Chondrocyte (in vitro differentiated cells): ENCODE results near the gene CYB5RL. TPM values are rescaled to one million over a fixed set of nuclear protein-coding genes. Genes with fewer than 3 reads are reported as not detected.
A peak's percentile ranks its signal among the peaks of the same experiment; 100 is the strongest.

Source experiments
- DNase-seq: peaks from one replicate; pipeline ENCODE4 v3.0.0; 2021; ENCODE audit warnings: mixed read lengths, low spot score
- H3K27ac Mint-ChIP-seq: one replicate; pipeline ENCODE4 v1.8.0; 2021; ENCODE audit warnings: mild to moderate bottlenecking, moderate library complexity, mixed read lengths; ENCODE audit not compliant: unreplicated experiment
- H3K27me3 Mint-ChIP-seq: 2 replicates; pipeline ENCODE4 v1.8.0; 2021; ENCODE audit warnings: low read depth, mixed read lengths
- H3K36me3 Mint-ChIP-seq: 2 replicates; pipeline ENCODE4 v1.8.0; 2021; ENCODE audit warnings: low read depth, mixed read lengths
- H3K4me1 Mint-ChIP-seq: 2 replicates; pipeline ENCODE4 v1.8.0; 2021; ENCODE audit warnings: low read depth, mild to moderate bottlenecking, mixed read lengths
- H3K4me3 Mint-ChIP-seq: one replicate; pipeline ENCODE4 v1.8.0; 2021; ENCODE audit warnings: mild to moderate bottlenecking, moderate library complexity, mixed read lengths; ENCODE audit not compliant: unreplicated experiment
- H3K9me3 Mint-ChIP-seq: 2 replicates; pipeline ENCODE4 v1.8.0; 2021; ENCODE audit warnings: low read depth, mixed read lengths
- total RNA-seq: library from RNA; stranded (reverse); gene quantifications from 3 replicates; pipeline ENCODE4 v1.2.1, GENCODE V29; 2021
- TF ChIP-seq, protein P1 (sequence below): fragments of 200-600 bp; sonication (generic); IDR thresholded peaks from 2 replicates; pipeline ENCODE4 v1.5.0; 2021; ENCODE audit warnings: antibody characterized with exemption, mild to moderate bottlenecking, moderate library complexity

The CYB5RL gene
- total RNA-seq, 1 donor from 2014 or later: 7.8 TPM

DNA sequence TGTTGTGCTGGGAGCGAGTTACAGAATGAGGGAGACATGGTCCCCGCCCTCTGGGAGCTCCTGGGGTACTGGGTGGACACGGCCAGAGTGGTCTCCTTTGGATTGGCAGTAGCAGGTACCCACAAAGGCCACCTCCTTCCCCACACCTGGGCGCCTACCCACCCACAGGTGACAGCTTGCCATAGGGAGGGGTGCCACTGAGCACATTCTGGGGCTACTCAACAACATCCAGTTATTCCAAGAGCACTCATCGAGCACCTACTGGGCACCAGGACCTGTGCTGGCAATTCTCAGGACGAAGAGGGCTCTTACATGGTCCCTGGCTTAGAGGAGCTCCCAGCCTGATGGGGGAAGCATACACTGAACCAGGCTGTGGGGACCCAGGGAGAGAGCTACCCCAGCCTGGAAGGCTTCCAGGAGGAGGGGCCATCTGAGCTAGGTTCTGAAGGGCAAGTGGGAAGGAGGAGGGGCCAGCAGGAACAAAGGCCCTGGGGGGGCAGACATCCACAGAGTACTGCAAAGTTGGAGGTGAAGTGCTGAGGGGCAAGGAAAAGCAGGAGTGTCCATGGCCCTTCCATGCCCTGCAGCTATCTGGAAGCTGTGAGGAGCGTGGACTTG lies 22.1 kb upstream of the CYB5RL start:
- Mint-ChIP-seq H3K36me3 (peaks cover 15% of the 10 kb centered on the region), H3K27me3 (no peaks in the 10 kb centered on the region)
- TF ChIP-seq, protein P1, sequence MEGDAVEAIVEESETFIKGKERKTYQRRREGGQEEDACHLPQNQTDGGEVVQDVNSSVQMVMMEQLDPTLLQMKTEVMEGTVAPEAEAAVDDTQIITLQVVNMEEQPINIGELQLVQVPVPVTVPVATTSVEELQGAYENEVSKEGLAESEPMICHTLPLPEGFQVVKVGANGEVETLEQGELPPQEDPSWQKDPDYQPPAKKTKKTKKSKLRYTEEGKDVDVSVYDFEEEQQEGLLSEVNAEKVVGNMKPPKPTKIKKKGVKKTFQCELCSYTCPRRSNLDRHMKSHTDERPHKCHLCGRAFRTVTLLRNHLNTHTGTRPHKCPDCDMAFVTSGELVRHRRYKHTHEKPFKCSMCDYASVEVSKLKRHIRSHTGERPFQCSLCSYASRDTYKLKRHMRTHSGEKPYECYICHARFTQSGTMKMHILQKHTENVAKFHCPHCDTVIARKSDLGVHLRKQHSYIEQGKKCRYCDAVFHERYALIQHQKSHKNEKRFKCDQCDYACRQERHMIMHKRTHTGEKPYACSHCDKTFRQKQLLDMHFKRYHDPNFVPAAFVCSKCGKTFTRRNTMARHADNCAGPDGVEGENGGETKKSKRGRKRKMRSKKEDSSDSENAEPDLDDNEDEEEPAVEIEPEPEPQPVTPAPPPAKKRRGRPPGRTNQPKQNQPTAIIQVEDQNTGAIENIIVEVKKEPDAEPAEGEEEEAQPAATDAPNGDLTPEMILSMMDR: no peak

DNA sequence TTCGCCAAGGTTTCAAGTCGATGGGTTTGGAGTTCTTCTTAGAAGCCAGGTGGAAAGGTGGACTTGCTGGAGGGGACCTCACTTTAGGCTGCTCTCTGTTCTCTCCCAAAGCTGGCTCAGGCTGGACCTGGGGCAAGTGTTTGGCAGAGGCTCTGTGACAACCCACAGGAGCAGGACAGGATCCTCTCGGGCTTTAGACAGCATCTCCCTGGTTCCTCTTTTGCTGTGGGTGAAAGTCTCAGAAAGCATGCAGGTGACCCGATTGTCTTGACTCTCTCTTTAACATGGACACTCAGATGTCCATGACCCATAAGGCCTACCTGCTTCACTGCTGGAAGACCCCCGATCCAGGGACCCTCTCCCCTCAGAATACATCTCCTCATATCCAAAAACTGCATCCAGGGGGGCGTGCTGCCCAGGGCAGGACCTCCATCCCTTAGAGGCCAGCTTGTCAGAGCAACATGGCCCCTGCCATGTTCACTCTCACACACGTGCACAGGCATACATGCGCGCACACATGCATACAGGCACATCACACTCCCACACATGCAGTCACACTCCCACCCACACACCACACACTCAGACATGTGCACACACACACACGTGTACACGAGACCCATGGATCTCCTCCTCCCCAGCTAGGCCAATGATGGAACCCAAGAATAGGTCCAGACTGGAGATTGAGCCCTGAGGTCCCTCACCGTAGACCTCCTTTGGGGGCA lies 21.4 kb upstream of the CYB5RL start:
- TF ChIP-seq, protein P1: no peak
- Mint-ChIP-seq H3K27ac (peak overlapping the region; percentile 17), H3K4me3 (no peak overlapping the region), H3K9me3 (no peaks in the 10 kb centered on the region), H3K4me1 (peaks cover 22% of the 10 kb centered on the region), H3K36me3 (peaks cover 21% of the 10 kb centered on the region), H3K27me3 (no peaks in the 10 kb centered on the region)
- no peak for DNase-seq

More for the DNA sequence above, 22.1 kb upstream of the CYB5RL start:
- Mint-ChIP-seq H3K4me1 (peaks cover 29% of the 10 kb centered on the region), H3K4me3 (no peak overlapping the region), H3K27ac (no peak overlapping the region), H3K9me3 (no peaks in the 10 kb centered on the region)
- no peak for DNase-seq

DNA sequence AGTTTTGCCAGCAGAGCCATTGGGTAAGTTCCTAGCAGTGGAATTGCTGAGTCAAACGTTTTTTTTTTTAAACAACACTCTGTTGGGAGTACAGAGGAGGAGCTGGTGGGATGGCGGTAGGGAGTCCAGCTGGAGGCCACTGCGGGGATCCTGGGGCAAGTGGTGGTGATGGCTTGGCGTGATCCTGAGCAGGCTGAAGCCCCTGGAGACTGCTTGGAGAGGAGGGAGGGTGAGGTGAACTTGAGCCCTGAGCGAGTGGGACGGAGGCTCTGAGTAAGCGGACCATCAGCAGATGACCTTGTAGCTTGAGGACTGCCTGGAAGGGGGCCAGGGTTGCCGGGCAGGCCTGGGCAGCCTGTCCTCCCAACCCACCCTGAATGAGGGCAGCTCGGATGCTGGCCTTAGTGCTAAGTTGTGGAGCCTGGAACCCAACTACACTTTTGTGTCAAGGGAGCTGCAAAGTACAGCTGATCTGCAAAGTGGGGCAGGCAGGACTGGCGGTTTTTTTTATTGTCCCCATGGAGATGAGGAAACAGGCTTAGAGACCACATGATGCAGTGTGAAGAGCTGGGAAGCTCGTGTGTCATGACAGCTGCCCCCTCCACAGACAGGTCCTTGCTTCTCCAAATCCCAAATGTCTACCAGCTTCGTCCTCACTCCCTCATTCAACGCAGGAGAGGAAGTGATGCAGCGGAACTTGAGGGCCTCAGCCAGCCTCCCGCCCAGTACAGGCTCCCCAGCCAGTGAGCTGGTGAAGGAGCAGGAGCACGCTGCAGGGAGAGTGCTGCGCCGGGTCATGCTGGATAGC lies 20.4 kb upstream of the CYB5RL start:
- TF ChIP-seq, protein P1: no peak
- no peaks in the 10 kb centered on the region for H3K9me3 Mint-ChIP-seq
- peaks cover 28% of the 10 kb centered on the region for H3K36me3 Mint-ChIP-seq
- H3K27me3 Mint-ChIP-seq: no peaks in the 10 kb centered on the region
- H3K4me1 Mint-ChIP-seq: peaks cover 15% of the 10 kb centered on the region
- no peak for DNase-seq
- H3K4me3 Mint-ChIP-seq: no peak overlapping the region
- peak overlapping the region; percentile 67 for H3K27ac Mint-ChIP-seq

DNA sequence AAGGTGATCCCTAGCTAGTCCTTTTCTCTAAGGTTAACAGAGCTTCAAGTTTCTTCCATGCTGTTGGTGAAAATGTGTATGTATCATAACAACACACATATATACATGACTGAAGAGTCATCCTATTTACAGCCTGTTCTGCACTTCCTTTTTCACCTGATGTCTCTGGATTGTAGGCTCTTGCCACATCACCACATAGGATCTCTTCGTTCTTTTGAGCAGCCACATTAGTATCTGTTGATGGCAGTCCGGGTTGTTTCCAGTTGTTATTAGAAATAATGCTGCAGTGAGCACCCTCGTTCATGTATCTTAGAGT lies 19.8 kb upstream of the CYB5RL start:
- no peak for DNase-seq
- Mint-ChIP-seq H3K36me3 (peaks cover 30% of the 10 kb centered on the region), H3K27ac (peak overlapping the region; percentile 67), H3K27me3 (no peaks in the 10 kb centered on the region), H3K9me3 (no peaks in the 10 kb centered on the region), H3K4me3 (no peak overlapping the region), H3K4me1 (peaks cover 15% of the 10 kb centered on the region)
- TF ChIP-seq, protein P1: no peak
